SK-N-SH (cell line): ENCODE data around the gene PRMT9. TPM values are rescaled to one million over a fixed set of nuclear protein-coding genes. Genes with fewer than 3 reads are reported as not detected.
A peak's percentile ranks its signal among the peaks of the same experiment; 100 is the strongest.

ENCODE experiments used
- CTCF ChIA-PET: fragments of 300-600, 350-600 bp; formaldehyde crosslinking; extraction: SDS; loops from one replicate; lab custom pipeline; 2021; lab: Yijun Ruan, JAX
- POLR2A ChIA-PET: fragments of 350-600 bp; sonication (Branson Sonifier 250); formaldehyde crosslinking; extraction: SDS; loops from one replicate; lab custom pipeline; 2020; ENCODE audit warnings: antibody characterized with exemption, inconsistent platforms; lab: Yijun Ruan, JAX
- DNase-seq: peaks from one replicate; pipeline ENCODE4 v3.0.0; 2012
- H2AFZ ChIP-seq: fragments of 200-600 bp; sonication (generic); 2 replicates; pipeline ENCODE4 v1.8.1; 2016; ENCODE audit warnings: antibody characterized with exemption, mild to moderate bottlenecking, low read depth
- H3F3A ChIP-seq: fragments of 200-600 bp; sonication (generic); replicated peaks from 2 replicates; pipeline ENCODE3; 2016; ENCODE audit warnings: antibody characterized with exemption, mild to moderate bottlenecking; ENCODE audit not compliant: insufficient read depth
- H3K27ac ChIP-seq, 2 experiments: fragments of 200-500 bp in 1 of 2; fragments of 200-600 bp in 1 of 2; sonication (Bioruptor generic) in 1 of 2; sonication (generic), shearing (Covaris generic) in 1 of 2; 2 replicates each; pipeline versions ENCODE4 v1.5.1 to v1.6.1; 2014 to 2016; ENCODE audit warnings: low read depth in 2 of 2, inconsistent platforms in 1 of 2, low read length in 1 of 2, mild to moderate bottlenecking in 1 of 2, mixed read lengths in 1 of 2
- H3K27me3 ChIP-seq: fragments of 200-600 bp; sonication (generic), shearing (Covaris generic); 2 replicates; pipeline ENCODE4 v1.6.1; 2016; ENCODE audit warnings: mixed run types; ENCODE audit not compliant: insufficient read depth
- H3K36me3 ChIP-seq, 2 experiments: fragments of 200-500 bp in 1 of 2; fragments of 200-600 bp in 1 of 2; sonication (Bioruptor generic) in 1 of 2; sonication (generic) in 1 of 2; replicated peaks in 1 of 2; 2 replicates each; pipeline versions ENCODE3 to v1.5.1; 2014 to 2016; ENCODE audit warnings: low read length in 1 of 2, mild to moderate bottlenecking in 1 of 2; ENCODE audit not compliant: insufficient read depth in 2 of 2, control insufficient read depth in 1 of 2
- H3K4me1 ChIP-seq, 2 experiments: fragments of 200-500 bp in 1 of 2; fragments of 200-600 bp in 1 of 2; sonication (Bioruptor generic) in 1 of 2; sonication (generic), shearing (Covaris generic) in 1 of 2; 2 replicates each; pipeline versions ENCODE4 v1.5.1 to v1.6.1; 2014 to 2016; ENCODE audit warnings: low read depth in 1 of 2, low read length in 1 of 2, mixed run types in 1 of 2; ENCODE audit not compliant: insufficient read depth in 2 of 2, control insufficient read depth in 1 of 2
- H3K4me2 ChIP-seq: fragments of 200-600 bp; sonication (generic), shearing (Covaris generic); 2 replicates; pipeline ENCODE4 v1.6.1; 2017; ENCODE audit warnings: mixed run types
- H3K4me3 ChIP-seq, 2 experiments: fragments of 200-500 bp in 1 of 2; fragments of 200-600 bp in 1 of 2; sonication (Bioruptor generic) in 1 of 2; sonication (generic), shearing (Covaris generic) in 1 of 2; 2 replicates each; pipeline versions ENCODE4 v1.5.1 to v1.8.1; 2014 to 2016; ENCODE audit warnings: low read depth in 2 of 2, inconsistent platforms in 1 of 2, low read length in 1 of 2, mild to moderate bottlenecking in 1 of 2, mixed read lengths in 1 of 2, moderate library complexity in 1 of 2
- H3K79me2 ChIP-seq: fragments of 200-600 bp; sonication (generic); 2 replicates; pipeline ENCODE4 v1.8.1; 2017; ENCODE audit warnings: mild to moderate bottlenecking; ENCODE audit not compliant: insufficient read depth
- H3K9ac ChIP-seq: fragments of 200-600 bp; sonication (generic); 2 replicates; pipeline ENCODE4 v1.6.1; 2017; ENCODE audit warnings: mixed run types
- H3K9me2 ChIP-seq: fragments of 200-600 bp; sonication (generic); 2 replicates; pipeline ENCODE4 v1.6.1; 2017; ENCODE audit warnings: mixed run types
- H3K9me3 ChIP-seq: fragments of 200-600 bp; sonication (generic); 2 replicates; pipeline ENCODE4 v1.6.1; 2017; ENCODE audit warnings: mixed run types, mild to moderate bottlenecking, moderate library complexity
- H4K20me1 ChIP-seq: fragments of 200-600 bp; sonication (generic); 2 replicates; pipeline ENCODE4 v1.6.1; 2017; ENCODE audit warnings: mild to moderate bottlenecking, mixed run types; ENCODE audit not compliant: insufficient read depth
- ELF1 ChIP-seq: IDR thresholded peaks from 2 replicates; pipeline ENCODE4 v1.4.0; 2012
- EP300 ChIP-seq, 2 experiments: IDR thresholded peaks; 2 replicates each; pipeline versions ENCODE4 v1.4.0 to v1.6.1; 2012; ENCODE audit warnings: borderline replicate concordance in 1 of 2, low read depth in 1 of 2, low read length in 1 of 2
- EZH2phosphoT487 ChIP-seq: fragments of 200-600 bp; sonication (generic); IDR thresholded peaks from 2 replicates; pipeline ENCODE4 v1.6.1; 2017; ENCODE audit warnings: low read depth, mixed run types, mild to moderate bottlenecking, antibody characterized with exemption, moderate library complexity, borderline replicate concordance
- FOSL2 ChIP-seq: IDR thresholded peaks from 2 replicates; pipeline ENCODE4 v1.4.0; 2012; ENCODE audit warnings: low read depth, mild to moderate bottlenecking, moderate library complexity, borderline replicate concordance
- FOXJ3 ChIP-seq: sonication (generic); formaldehyde crosslinking; IDR thresholded peaks from 2 replicates; pipeline ENCODE4 v1.5.1; 2020; ENCODE audit warnings: mild to moderate bottlenecking, missing genetic modification reagents
- MXI1 ChIP-seq: IDR thresholded peaks from 2 replicates; pipeline ENCODE4 v1.6.1; 2012; ENCODE audit warnings: mild to moderate bottlenecking, low read depth, low read length, improper control_type of control experiment
- NFIC ChIP-seq: IDR thresholded peaks from 2 replicates; pipeline ENCODE4 v1.4.0; 2012; ENCODE audit warnings: borderline replicate concordance
- NRF1 ChIP-seq: IDR thresholded peaks from 2 replicates; pipeline ENCODE4 v1.6.1; 2012; ENCODE audit warnings: low read depth, mild to moderate bottlenecking, low read length
- POLR2AphosphoS5 ChIP-seq: IDR thresholded peaks from 2 replicates; pipeline ENCODE4 v1.6.1; 2012; ENCODE audit warnings: low read depth, low read length
- RAD21 ChIP-seq: IDR thresholded peaks from 2 replicates; pipeline ENCODE4 v1.6.1; 2012; ENCODE audit warnings: mild to moderate bottlenecking, low read length
- RCOR1 ChIP-seq: fragments of 150-350 bp; IDR thresholded peaks from 2 replicates; pipeline ENCODE4 v1.6.1; 2017; ENCODE audit warnings: antibody characterized with exemption, low read length
- RFX5 ChIP-seq: IDR thresholded peaks from 2 replicates; pipeline ENCODE4 v1.6.1; 2012; ENCODE audit warnings: mild to moderate bottlenecking, improper control_type of control experiment, low read length
- SMC3 ChIP-seq: IDR thresholded peaks from 2 replicates; pipeline ENCODE4 v1.6.1; 2012; ENCODE audit warnings: low read depth, low read length, improper control_type of control experiment
- WGBS: methylation state at CpG from one replicate; pipeline ENCODE4 v1.1.6; 2017; ENCODE audit warnings: low lambda C conversion rate; 5-methylcytosine and 5-hydroxymethylcytosine counted together
- polyA plus RNA-seq, 3 experiments: library from polyadenylated mRNA; depleted of rRNA; stranded (reverse); fragments of >200 nt; gene quantifications; 2 replicates each; pipeline ENCODE4 v1.2.3, GENCODE V29; 2012
- TF ChIP-seq, protein P1 (sequence below): IDR thresholded peaks from 2 replicates; pipeline ENCODE4; 2012
- TF ChIP-seq, protein P2 (sequence below): IDR thresholded peaks from 2 replicates; pipeline ENCODE4 v1.6.1; 2012; ENCODE audit warnings: mild to moderate bottlenecking, low read depth, low read length, moderate library complexity
- TF ChIP-seq, protein P3 (sequence below): fragments of 150-350 bp; IDR thresholded peaks from 2 replicates; pipeline ENCODE4 v1.6.1; 2017; ENCODE audit warnings: antibody characterized with exemption, low read length, low read depth, borderline replicate concordance

PRMT9 gene
- polyA plus RNA-seq, 1 of the 3 experiments (the other 2 are of a cell fraction): 3.9 TPM

DNA sequence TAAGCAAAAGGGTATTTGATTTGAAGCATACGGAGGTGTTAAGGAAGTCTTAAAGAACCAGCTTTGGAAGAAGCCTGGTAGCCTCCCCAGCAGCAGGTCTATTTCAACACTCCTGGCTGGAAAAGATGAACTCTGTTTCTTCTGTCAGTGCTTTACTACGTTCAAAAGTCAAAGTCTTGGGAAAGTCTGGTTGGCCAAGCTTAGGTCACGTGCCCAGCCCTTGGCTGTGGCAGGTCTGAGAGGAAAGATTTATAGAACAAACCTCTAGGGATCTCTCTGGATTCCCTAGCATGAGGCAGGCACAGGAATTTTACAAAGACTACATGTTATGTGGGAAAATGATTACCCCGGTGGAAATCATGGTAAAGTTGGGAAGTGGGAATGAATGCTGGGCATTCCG, 39.4 kb upstream of the PRMT9 start:
- WGBS: 77% methylated on average over 5 of the region's 5 CpGs
- Histone ChIP-seq H2AFZ (peak overlapping the region; percentile 52; the same call in 1 of the 2 replicates), H3K4me3 (no peak overlapping the region), H3K36me3 (no peaks in the 10 kb centered on the region), H3K27me3 (no peaks in the 10 kb centered on the region), H3K9me2 (no peaks in the 10 kb centered on the region), H3K4me2 (no peak overlapping the region), H3K9me3 (no peaks in the 10 kb centered on the region), H3K4me1 (no peaks in the 10 kb centered on the region), H4K20me1 (no peaks in the 10 kb centered on the region), H3K9ac (no peak overlapping the region), H3K79me2 (no peaks in the 10 kb centered on the region), H3F3A (no peaks in the 10 kb centered on the region), H3K27ac (no peak overlapping the region)
- ChIA-PET POLR2A (no interaction called here), CTCF (interaction anchor here (2.5 kb wide), 1 partner anchor 143 kb away, joined by 11 read pairs; no protein-coding TSS in a partner anchor)
- DNase-seq: no peak
- TF ChIP-seq EZH2phosphoT487 (no peak), FOXJ3 (CRISPR knock-in tag) (no peak), SMC3 (no peak), RFX5 (no peak), NRF1 (no peak), FOSL2 (no peak), NFIC (no peak), RCOR1 (no peak), MXI1 (no peak), POLR2AphosphoS5 (no peak), EP300 (IDR thresholded peaks at IDR 0.05; ENCODE audit: borderline replicate concordance in 1 of 2, low read depth in 1 of 2, low read length in 1 of 2) (no peak), RAD21 (no peak), ELF1 (no peak)
- TF ChIP-seq, protein P1, sequence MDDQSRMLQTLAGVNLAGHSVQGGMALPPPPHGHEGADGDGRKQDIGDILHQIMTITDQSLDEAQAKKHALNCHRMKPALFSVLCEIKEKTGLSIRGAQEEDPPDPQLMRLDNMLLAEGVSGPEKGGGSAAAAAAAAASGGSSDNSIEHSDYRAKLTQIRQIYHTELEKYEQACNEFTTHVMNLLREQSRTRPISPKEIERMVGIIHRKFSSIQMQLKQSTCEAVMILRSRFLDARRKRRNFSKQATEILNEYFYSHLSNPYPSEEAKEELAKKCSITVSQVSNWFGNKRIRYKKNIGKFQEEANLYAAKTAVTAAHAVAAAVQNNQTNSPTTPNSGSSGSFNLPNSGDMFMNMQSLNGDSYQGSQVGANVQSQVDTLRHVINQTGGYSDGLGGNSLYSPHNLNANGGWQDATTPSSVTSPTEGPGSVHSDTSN: no peak
- TF ChIP-seq, protein P2, sequence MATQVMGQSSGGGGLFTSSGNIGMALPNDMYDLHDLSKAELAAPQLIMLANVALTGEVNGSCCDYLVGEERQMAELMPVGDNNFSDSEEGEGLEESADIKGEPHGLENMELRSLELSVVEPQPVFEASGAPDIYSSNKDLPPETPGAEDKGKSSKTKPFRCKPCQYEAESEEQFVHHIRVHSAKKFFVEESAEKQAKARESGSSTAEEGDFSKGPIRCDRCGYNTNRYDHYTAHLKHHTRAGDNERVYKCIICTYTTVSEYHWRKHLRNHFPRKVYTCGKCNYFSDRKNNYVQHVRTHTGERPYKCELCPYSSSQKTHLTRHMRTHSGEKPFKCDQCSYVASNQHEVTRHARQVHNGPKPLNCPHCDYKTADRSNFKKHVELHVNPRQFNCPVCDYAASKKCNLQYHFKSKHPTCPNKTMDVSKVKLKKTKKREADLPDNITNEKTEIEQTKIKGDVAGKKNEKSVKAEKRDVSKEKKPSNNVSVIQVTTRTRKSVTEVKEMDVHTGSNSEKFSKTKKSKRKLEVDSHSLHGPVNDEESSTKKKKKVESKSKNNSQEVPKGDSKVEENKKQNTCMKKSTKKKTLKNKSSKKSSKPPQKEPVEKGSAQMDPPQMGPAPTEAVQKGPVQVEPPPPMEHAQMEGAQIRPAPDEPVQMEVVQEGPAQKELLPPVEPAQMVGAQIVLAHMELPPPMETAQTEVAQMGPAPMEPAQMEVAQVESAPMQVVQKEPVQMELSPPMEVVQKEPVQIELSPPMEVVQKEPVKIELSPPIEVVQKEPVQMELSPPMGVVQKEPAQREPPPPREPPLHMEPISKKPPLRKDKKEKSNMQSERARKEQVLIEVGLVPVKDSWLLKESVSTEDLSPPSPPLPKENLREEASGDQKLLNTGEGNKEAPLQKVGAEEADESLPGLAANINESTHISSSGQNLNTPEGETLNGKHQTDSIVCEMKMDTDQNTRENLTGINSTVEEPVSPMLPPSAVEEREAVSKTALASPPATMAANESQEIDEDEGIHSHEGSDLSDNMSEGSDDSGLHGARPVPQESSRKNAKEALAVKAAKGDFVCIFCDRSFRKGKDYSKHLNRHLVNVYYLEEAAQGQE: no peak
- TF ChIP-seq, protein P3, sequence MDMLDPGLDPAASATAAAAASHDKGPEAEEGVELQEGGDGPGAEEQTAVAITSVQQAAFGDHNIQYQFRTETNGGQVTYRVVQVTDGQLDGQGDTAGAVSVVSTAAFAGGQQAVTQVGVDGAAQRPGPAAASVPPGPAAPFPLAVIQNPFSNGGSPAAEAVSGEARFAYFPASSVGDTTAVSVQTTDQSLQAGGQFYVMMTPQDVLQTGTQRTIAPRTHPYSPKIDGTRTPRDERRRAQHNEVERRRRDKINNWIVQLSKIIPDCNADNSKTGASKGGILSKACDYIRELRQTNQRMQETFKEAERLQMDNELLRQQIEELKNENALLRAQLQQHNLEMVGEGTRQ: no peak
